H9 (cell line): ENCODE data around the gene PRR16. TPM values are rescaled to one million over a fixed set of nuclear protein-coding genes. Genes with fewer than 3 reads are reported as not detected.

ENCODE experiments used
- DNase-seq: peaks from one replicate; pipeline ENCODE4 v3.0.0-alpha.2; 2017
- H2AFZ ChIP-seq: one replicate; pipeline ENCODE4 v1.6.1; 2013; ENCODE audit warnings: mild to moderate bottlenecking, low read length, control low read depth, moderate library complexity
- H2AK5ac ChIP-seq: 2 replicates; pipeline ENCODE4 v1.6.1; 2013; ENCODE audit warnings: low read length, control low read depth, mixed read lengths; ENCODE audit not compliant: insufficient read length
- H2BK120ac ChIP-seq: one replicate; pipeline ENCODE4 v1.6.1; 2013; ENCODE audit warnings: low read depth, mild to moderate bottlenecking, low read length, control low read depth, inconsistent platforms; ENCODE audit not compliant: poor library complexity, severe bottlenecking
- H2BK12ac ChIP-seq: 2 replicates; pipeline ENCODE4 v1.6.1; 2013; ENCODE audit warnings: low read length, control low read depth, mixed read lengths, low read depth; ENCODE audit not compliant: insufficient read length
- H2BK15ac ChIP-seq: 2 replicates; pipeline ENCODE4 v1.6.1; 2013; ENCODE audit warnings: low read depth, low read length, control low read depth
- H2BK20ac ChIP-seq: one replicate; pipeline ENCODE4 v1.6.1; 2013; ENCODE audit warnings: low read depth, mild to moderate bottlenecking, low read length, control low read depth, inconsistent platforms; ENCODE audit not compliant: poor library complexity, severe bottlenecking
- H2BK5ac ChIP-seq: 2 replicates; pipeline ENCODE4 v1.6.1; 2013; ENCODE audit warnings: low read length, control low read depth, mixed read lengths; ENCODE audit not compliant: insufficient read length
- H3K14ac ChIP-seq: 2 replicates; pipeline ENCODE4 v1.6.1; 2013; ENCODE audit warnings: low read length, control low read depth; ENCODE audit not compliant: insufficient read depth
- H3K18ac ChIP-seq: 2 replicates; pipeline ENCODE4 v1.6.1; 2013; ENCODE audit warnings: low read depth, mild to moderate bottlenecking, mixed read lengths, low read length, control low read depth; ENCODE audit not compliant: insufficient read length
- H3K23ac ChIP-seq: 2 replicates; pipeline ENCODE4 v1.6.1; 2013; ENCODE audit warnings: low read length, control low read depth, mixed read lengths, low read depth; ENCODE audit not compliant: insufficient read length
- H3K23me2 ChIP-seq: 2 replicates; pipeline ENCODE4 v1.6.1; 2013; ENCODE audit warnings: low read depth, mild to moderate bottlenecking, mixed read lengths, low read length, control low read depth; ENCODE audit not compliant: insufficient read length, poor library complexity, severe bottlenecking
- H3K27ac ChIP-seq: 2 replicates; pipeline ENCODE4 v1.5.1; 2013; ENCODE audit warnings: low read length, control low read depth, mixed read lengths, low read depth; ENCODE audit not compliant: insufficient read length
- H3K27me3 ChIP-seq: 2 replicates; pipeline ENCODE4 v1.6.1; 2013; ENCODE audit warnings: low read length, control low read depth, inconsistent platforms; ENCODE audit not compliant: insufficient read depth
- H3K4ac ChIP-seq: 2 replicates; pipeline ENCODE4 v1.6.1; 2013; ENCODE audit warnings: low read depth, mild to moderate bottlenecking, control low read depth, inconsistent platforms, low read length, moderate library complexity
- H3K4me1 ChIP-seq: 2 replicates; pipeline ENCODE4 v1.6.1; 2013; ENCODE audit warnings: low read length, control low read depth, inconsistent platforms; ENCODE audit not compliant: insufficient read depth
- H3K4me2 ChIP-seq: 2 replicates; pipeline ENCODE4 v1.6.1; 2013; ENCODE audit warnings: low read length, control low read depth, mixed read lengths; ENCODE audit not compliant: insufficient read length, insufficient read depth
- H3K56ac ChIP-seq: 2 replicates; pipeline ENCODE4 v1.6.1; 2013; ENCODE audit warnings: low read depth, mild to moderate bottlenecking, mixed read lengths, low read length, control low read depth; ENCODE audit not compliant: insufficient read length
- H3K79me1 ChIP-seq: 2 replicates; pipeline ENCODE4 v1.6.1; 2013; ENCODE audit warnings: low read depth, mild to moderate bottlenecking, moderate library complexity, low read length, control low read depth, inconsistent platforms; ENCODE audit not compliant: insufficient read depth, poor library complexity, severe bottlenecking
- H3K79me2 ChIP-seq: 2 replicates; pipeline ENCODE4 v1.6.1; 2013; ENCODE audit warnings: low read length, control low read depth, inconsistent platforms; ENCODE audit not compliant: insufficient read depth
- H3K9ac ChIP-seq: 2 replicates; pipeline ENCODE4 v1.6.1; 2013; ENCODE audit warnings: low read length, control low read depth, mixed read lengths; ENCODE audit not compliant: insufficient read length; ENCODE audit errors: extremely low read depth
- H3K9me3 ChIP-seq: one replicate; pipeline ENCODE4 v1.6.1; 2013; ENCODE audit warnings: low read depth, low read length, inconsistent platforms; ENCODE audit not compliant: control insufficient read depth
- H3T11ph ChIP-seq: one replicate; pipeline ENCODE4 v1.6.1; 2013; ENCODE audit warnings: mild to moderate bottlenecking, low read length, control low read depth, inconsistent platforms
- H4K20me1 ChIP-seq: one replicate; pipeline ENCODE4 v1.6.1; 2013; ENCODE audit not compliant: control insufficient read depth, insufficient read length, insufficient read depth
- H4K5ac ChIP-seq: 2 replicates; pipeline ENCODE4 v1.6.1; 2013; ENCODE audit warnings: low read depth, mild to moderate bottlenecking, mixed read lengths, low read length, control low read depth; ENCODE audit not compliant: insufficient read length
- H4K8ac ChIP-seq: replicated peaks from 2 replicates; pipeline ENCODE4 v1.6.1; 2013; ENCODE audit warnings: low read length, control low read depth, mixed read lengths, low read depth; ENCODE audit not compliant: insufficient read length
- H4K91ac ChIP-seq: 2 replicates; pipeline ENCODE4 v1.6.1; 2013; ENCODE audit warnings: low read depth, mild to moderate bottlenecking, moderate library complexity, mixed read lengths, low read length, control low read depth; ENCODE audit not compliant: insufficient read length
- H3K27ac Mint-ChIP-seq, 3 experiments: 2 replicates in 2 of 3; 3 replicates in 1 of 3; pipeline ENCODE4 v1.8.0; 2020 to 2021; ENCODE audit warnings: mixed read lengths in 3 of 3, mild to moderate bottlenecking in 1 of 3, moderate library complexity in 1 of 3
- H3K27me3 Mint-ChIP-seq: 2 replicates; pipeline ENCODE4 v1.8.0; 2021; ENCODE audit warnings: low read depth, mild to moderate bottlenecking, moderate library complexity, mixed read lengths
- H3K36me3 Mint-ChIP-seq, 3 experiments: 2 replicates in 2 of 3; 3 replicates in 1 of 3; pipeline ENCODE4 v1.8.0; 2020 to 2021; ENCODE audit warnings: low read depth in 3 of 3, mixed read lengths in 3 of 3; ENCODE audit not compliant: insufficient read depth in 1 of 3
- H3K4me1 Mint-ChIP-seq, 2 experiments: 2 replicates each; pipeline ENCODE4 v1.8.0; 2020; ENCODE audit warnings: mixed read lengths in 2 of 2
- H3K4me3 Mint-ChIP-seq, 2 experiments: 2 replicates in 1 of 2; 3 replicates in 1 of 2; pipeline ENCODE4 v1.8.0; 2020 to 2021; ENCODE audit warnings: mild to moderate bottlenecking in 2 of 2, mixed read lengths in 2 of 2, moderate library complexity in 1 of 2
- H3K9me3 Mint-ChIP-seq, 2 experiments: 2 replicates in 1 of 2; 3 replicates in 1 of 2; pipeline ENCODE4 v1.8.0; 2020; ENCODE audit warnings: mild to moderate bottlenecking in 2 of 2, mixed read lengths in 2 of 2, moderate library complexity in 1 of 2
- WGBS: extraction: QIAGEN DNeasy Blood & Tissue Kit; methylation state at CpG from one replicate; pipeline ENCODE4 v1.1.7; 2013; ENCODE audit warnings: missing lambda C conversion rate, low lambda C conversion rate, mixed read lengths; ENCODE audit not compliant: insufficient read length; ENCODE audit errors: extremely low coverage; 5-methylcytosine and 5-hydroxymethylcytosine counted together
- total RNA-seq: library from RNA; stranded (reverse); gene quantifications from 2 replicates; pipeline ENCODE4 v1.2.1, GENCODE V29; 2021
- TF ChIP-seq, protein P1 (sequence below): fragments of 200-600 bp; sonication (generic); conservative IDR thresholded peaks from 3 replicates; pipeline ENCODE4 v1.8.0; 2021; ENCODE audit warnings: antibody characterized with exemption, mild to moderate bottlenecking

Gene PRR16
- total RNA-seq, 1 experiment from 2014 or later = 0.13 TPM

DNA sequence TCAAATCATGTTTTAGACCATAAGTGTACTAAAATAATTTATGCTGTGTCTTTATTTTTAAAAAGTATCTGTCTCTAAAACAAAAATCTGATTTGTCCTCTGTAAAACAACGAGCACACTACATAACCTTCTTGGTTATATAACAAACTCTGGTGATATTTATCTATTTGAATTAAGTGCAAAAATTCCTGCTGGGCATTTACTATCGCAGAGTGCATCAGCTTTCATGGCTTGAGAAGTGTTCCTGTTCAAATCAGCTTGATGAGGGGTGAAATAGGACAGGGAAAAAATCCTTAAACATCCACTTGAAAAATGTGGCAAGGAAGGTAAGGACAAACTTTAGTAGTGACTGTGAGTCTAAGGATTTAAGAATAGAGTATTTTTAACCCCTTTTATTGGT lies 65.3 kb downstream of the PRR16 start:
- Histone ChIP-seq H3K56ac (no peak overlapping the region), H3K9me3 (no peaks in the 10 kb centered on the region), H3T11ph (no peak overlapping the region), H4K8ac (no peak overlapping the region), H2BK12ac (no peak overlapping the region), H3K27ac (no peak overlapping the region), H2BK120ac (no peak overlapping the region), H3K14ac (no peak overlapping the region), H2BK20ac (no peak overlapping the region), H3K27me3 (no peaks in the 10 kb centered on the region), H3K23me2 (no peaks in the 10 kb centered on the region), H2BK5ac (no peak overlapping the region), H4K20me1 (no peaks in the 10 kb centered on the region), H3K9ac (no peak overlapping the region), H3K4ac (no peak overlapping the region), H3K79me1 (no peaks in the 10 kb centered on the region), H2BK15ac (no peak overlapping the region), H3K4me2 (no peak overlapping the region), H2AK5ac (no peak overlapping the region), H3K18ac (no peak overlapping the region), H3K4me1 (no peaks in the 10 kb centered on the region), H3K23ac (no peak overlapping the region), H4K91ac (no peak overlapping the region), H4K5ac (no peak overlapping the region), H2AFZ (no peak overlapping the region), H3K79me2 (no peaks in the 10 kb centered on the region)
- TF ChIP-seq, protein P1, sequence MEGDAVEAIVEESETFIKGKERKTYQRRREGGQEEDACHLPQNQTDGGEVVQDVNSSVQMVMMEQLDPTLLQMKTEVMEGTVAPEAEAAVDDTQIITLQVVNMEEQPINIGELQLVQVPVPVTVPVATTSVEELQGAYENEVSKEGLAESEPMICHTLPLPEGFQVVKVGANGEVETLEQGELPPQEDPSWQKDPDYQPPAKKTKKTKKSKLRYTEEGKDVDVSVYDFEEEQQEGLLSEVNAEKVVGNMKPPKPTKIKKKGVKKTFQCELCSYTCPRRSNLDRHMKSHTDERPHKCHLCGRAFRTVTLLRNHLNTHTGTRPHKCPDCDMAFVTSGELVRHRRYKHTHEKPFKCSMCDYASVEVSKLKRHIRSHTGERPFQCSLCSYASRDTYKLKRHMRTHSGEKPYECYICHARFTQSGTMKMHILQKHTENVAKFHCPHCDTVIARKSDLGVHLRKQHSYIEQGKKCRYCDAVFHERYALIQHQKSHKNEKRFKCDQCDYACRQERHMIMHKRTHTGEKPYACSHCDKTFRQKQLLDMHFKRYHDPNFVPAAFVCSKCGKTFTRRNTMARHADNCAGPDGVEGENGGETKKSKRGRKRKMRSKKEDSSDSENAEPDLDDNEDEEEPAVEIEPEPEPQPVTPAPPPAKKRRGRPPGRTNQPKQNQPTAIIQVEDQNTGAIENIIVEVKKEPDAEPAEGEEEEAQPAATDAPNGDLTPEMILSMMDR = no peak
- no peak for DNase-seq
- Mint-ChIP-seq H3K36me3 (no peaks in the 10 kb centered on the region), H3K4me1 (peaks cover 6 to 13% of the 10 kb centered on the region in 2 experiments), H3K4me3 (no peak overlapping the region), H3K9me3 (no peaks in the 10 kb centered on the region), H3K27me3 (no peaks in the 10 kb centered on the region), H3K27ac (no peak overlapping the region)
- WGBS = no CpG with 5 or more reads among the region's 2 CpGs
